IMR-90 (cell line): Measurements from ENCODE around the gene WNT16.

Experiments
- CEBPB ChIP-seq: IDR thresholded peaks from 2 replicates; pipeline ENCODE4 v1.6.1; 2012; ENCODE audit warnings: low read depth, low read length, improper control_type of control experiment
- MXI1 ChIP-seq: IDR thresholded peaks from 2 replicates; pipeline ENCODE4 v1.6.1; 2012; ENCODE audit warnings: low read depth, mild to moderate bottlenecking, low read length, moderate library complexity, borderline replicate concordance
- POLR2A ChIP-seq: IDR thresholded peaks from 2 replicates; pipeline ENCODE4 v1.6.1; 2012; ENCODE audit warnings: mild to moderate bottlenecking, low read depth, low read length
- TF ChIP-seq, protein P1 (sequence below): fragments of 150-350 bp; IDR thresholded peaks from 2 replicates; pipeline ENCODE4 v1.6.1; 2016; ENCODE audit warnings: low read depth, mild to moderate bottlenecking, low read length, moderate library complexity, borderline replicate concordance
- TF ChIP-seq, protein P2 (sequence below): conservative IDR thresholded peaks from 2 replicates; pipeline ENCODE4 v1.5.1; 2012; ENCODE audit warnings: mild to moderate bottlenecking, low read depth, low read length, improper control_type of control experiment

DNA sequence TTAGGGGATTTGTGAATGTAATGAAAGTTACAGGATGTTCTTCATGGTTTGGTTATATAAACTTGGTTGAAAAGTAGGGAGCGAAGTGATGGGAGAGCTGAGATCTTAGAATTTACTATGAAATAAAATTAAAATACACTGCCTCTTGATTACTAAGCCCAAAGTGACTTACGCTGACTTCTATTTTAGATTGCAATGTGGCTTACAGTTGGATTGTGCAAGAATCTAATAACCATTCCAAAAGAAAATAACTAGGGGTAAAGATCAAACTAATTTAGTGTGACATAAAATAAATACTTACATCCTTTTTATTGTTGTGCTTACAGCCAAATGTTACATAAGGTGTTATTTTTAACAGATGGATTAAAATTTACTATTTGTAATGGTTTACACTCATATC is 15.3 kb downstream of the WNT16 start:
- TF ChIP-seq POLR2A: no peak
- TF ChIP-seq, protein P1, sequence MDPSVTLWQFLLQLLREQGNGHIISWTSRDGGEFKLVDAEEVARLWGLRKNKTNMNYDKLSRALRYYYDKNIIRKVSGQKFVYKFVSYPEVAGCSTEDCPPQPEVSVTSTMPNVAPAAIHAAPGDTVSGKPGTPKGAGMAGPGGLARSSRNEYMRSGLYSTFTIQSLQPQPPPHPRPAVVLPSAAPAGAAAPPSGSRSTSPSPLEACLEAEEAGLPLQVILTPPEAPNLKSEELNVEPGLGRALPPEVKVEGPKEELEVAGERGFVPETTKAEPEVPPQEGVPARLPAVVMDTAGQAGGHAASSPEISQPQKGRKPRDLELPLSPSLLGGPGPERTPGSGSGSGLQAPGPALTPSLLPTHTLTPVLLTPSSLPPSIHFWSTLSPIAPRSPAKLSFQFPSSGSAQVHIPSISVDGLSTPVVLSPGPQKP: no peak
- TF ChIP-seq, protein P2, sequence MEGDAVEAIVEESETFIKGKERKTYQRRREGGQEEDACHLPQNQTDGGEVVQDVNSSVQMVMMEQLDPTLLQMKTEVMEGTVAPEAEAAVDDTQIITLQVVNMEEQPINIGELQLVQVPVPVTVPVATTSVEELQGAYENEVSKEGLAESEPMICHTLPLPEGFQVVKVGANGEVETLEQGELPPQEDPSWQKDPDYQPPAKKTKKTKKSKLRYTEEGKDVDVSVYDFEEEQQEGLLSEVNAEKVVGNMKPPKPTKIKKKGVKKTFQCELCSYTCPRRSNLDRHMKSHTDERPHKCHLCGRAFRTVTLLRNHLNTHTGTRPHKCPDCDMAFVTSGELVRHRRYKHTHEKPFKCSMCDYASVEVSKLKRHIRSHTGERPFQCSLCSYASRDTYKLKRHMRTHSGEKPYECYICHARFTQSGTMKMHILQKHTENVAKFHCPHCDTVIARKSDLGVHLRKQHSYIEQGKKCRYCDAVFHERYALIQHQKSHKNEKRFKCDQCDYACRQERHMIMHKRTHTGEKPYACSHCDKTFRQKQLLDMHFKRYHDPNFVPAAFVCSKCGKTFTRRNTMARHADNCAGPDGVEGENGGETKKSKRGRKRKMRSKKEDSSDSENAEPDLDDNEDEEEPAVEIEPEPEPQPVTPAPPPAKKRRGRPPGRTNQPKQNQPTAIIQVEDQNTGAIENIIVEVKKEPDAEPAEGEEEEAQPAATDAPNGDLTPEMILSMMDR: no peak
- no peak for TF ChIP-seq MXI1
- TF ChIP-seq CEBPB: peak; percentile 80
